Cardiac muscle cell (in vitro differentiated cells and primary cell): ENCODE measurements around the gene HDAC2. TPM values are rescaled to one million over a fixed set of nuclear protein-coding genes. Genes with fewer than 3 reads are reported as not detected.

Experiments used
- DNase-seq, 2 donors: peaks; one replicate each; pipeline versions ENCODE4 v3.0.0 to v3.0.0-alpha.2; 2010 to 2017; ENCODE audit warnings: low read depth in 1 of 2, low spot score in 1 of 2
- H3K27ac ChIP-seq: fragments of 200-600 bp; sonication (generic); 2 replicates; pipeline ENCODE4 v1.5.1; 2016
- H3K27me3 ChIP-seq: fragments of 200-600 bp; sonication (generic); 2 replicates; pipeline ENCODE4 v1.6.0; 2016; ENCODE audit warnings: control low read depth
- H3K36me3 ChIP-seq: fragments of 200-600 bp; sonication (generic); 2 replicates; pipeline ENCODE4 v1.5.1; 2016; ENCODE audit warnings: control low read depth
- H3K4me1 ChIP-seq: fragments of 200-600 bp; sonication (generic); 2 replicates; pipeline ENCODE4 v1.8.1; 2017; ENCODE audit warnings: low read depth, mild to moderate bottlenecking, mixed run types
- H3K4me3 ChIP-seq: fragments of 200-600 bp; sonication (generic); 2 replicates; pipeline ENCODE4 v1.5.1; 2016; ENCODE audit warnings: mild to moderate bottlenecking
- H3K9me3 ChIP-seq: fragments of 200-600 bp; sonication (generic); 2 replicates; pipeline ENCODE4 v1.5.1; 2017; ENCODE audit warnings: low read depth, mild to moderate bottlenecking, control low read depth
- polyA plus RNA-seq: library from polyadenylated mRNA; unstranded; fragments of >200 nt; fragmentation: Nextera tagmentation; extraction: Ambion mirVana; gene quantifications from 2 replicates; pipeline ENCODE4 v1.2.1, GENCODE V29; 2016
- total RNA-seq: library from RNA; depleted of rRNA; stranded (reverse); fragments of >200 nt; gene quantifications from 2 replicates; pipeline ENCODE4 v1.2.3, GENCODE V29; 2016
- TF ChIP-seq, protein P1 (sequence below): IDR thresholded peaks from 2 replicates; pipeline ENCODE4 v1.5.1; 2012; ENCODE audit warnings: low read depth, mild to moderate bottlenecking, low read length

HDAC2 gene
- total and polyA plus RNA-seq, 2 experiments from 2014 or later = 140 to 321 TPM

DNA sequence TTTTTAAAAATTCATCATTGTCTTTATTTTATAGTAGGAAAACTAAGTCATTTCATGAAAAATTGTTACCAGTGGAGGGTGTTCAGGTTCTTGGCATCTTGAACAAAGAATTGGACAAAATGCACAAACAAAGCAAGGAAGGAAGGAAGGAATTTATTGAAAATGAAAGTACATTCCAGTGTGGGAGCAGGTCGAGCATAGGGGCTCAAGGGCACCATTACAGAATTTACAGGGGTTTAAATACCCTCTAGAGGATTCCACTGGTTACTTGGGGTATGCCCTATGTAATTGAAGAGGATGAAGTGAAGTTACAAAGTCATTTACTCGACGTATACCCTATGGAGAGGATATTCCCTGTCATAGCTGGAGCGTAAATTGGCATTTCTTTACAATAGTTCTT, 37.4 kb upstream of the HDAC2 start:
- H3K27me3 ChIP-seq = no peaks in the 10 kb centered on the region
- H3K4me3 ChIP-seq = no peak overlapping the region
- DNase-seq = no peak
- TF ChIP-seq, protein P1, sequence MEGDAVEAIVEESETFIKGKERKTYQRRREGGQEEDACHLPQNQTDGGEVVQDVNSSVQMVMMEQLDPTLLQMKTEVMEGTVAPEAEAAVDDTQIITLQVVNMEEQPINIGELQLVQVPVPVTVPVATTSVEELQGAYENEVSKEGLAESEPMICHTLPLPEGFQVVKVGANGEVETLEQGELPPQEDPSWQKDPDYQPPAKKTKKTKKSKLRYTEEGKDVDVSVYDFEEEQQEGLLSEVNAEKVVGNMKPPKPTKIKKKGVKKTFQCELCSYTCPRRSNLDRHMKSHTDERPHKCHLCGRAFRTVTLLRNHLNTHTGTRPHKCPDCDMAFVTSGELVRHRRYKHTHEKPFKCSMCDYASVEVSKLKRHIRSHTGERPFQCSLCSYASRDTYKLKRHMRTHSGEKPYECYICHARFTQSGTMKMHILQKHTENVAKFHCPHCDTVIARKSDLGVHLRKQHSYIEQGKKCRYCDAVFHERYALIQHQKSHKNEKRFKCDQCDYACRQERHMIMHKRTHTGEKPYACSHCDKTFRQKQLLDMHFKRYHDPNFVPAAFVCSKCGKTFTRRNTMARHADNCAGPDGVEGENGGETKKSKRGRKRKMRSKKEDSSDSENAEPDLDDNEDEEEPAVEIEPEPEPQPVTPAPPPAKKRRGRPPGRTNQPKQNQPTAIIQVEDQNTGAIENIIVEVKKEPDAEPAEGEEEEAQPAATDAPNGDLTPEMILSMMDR = no peak
- H3K27ac ChIP-seq = no peak overlapping the region
- H3K4me1 ChIP-seq = peaks cover 29% of the 10 kb centered on the region
- H3K9me3 ChIP-seq = no peaks in the 10 kb centered on the region
- H3K36me3 ChIP-seq = no peaks in the 10 kb centered on the region

DNA sequence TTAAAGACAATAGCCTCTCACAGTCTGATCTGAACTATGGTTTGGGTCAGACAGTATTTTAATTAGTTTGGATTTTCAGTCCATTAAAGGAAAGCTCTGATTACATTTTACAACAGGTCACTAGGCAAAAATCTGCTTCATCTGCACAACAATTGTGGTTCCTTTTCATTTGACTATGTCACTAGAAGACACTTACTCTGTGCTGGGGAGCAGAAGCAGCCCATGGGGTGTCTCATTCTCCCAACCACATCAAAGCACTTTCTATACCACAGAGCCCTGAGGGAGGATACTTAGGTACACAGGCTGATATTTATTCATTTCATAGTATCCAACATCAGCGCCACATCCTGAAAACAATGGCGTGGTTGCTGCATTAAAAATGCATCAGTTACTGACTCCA, 36.6 kb upstream of the HDAC2 start:
- Histone ChIP-seq H3K27me3 (no peaks in the 10 kb centered on the region), H3K9me3 (no peaks in the 10 kb centered on the region), H3K36me3 (no peaks in the 10 kb centered on the region), H3K4me3 (no peak overlapping the region), H3K27ac (no peak overlapping the region), H3K4me1 (peaks cover 29% of the 10 kb centered on the region)
- TF ChIP-seq, protein P1 = no peak
- no peak for DNase-seq

DNA sequence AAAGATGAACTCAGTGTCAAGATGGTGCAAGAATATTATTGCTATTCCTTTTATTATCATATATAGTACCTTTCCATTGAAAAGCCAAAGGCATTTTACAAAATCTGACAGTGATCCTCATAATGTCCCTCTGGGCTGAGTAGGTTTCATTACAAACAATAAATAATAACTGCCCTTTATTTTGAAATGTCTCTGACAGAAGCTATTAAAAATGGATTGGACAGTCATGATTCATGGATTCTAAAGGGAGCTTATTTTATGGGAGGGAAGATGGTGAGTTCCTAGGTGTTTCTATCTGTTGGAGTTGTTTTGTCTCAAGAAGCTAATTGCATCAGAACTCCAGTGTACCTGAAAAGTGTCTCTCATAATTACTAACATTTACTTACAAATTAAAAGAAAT, 30.4 kb upstream of the HDAC2 start:
- peaks cover 14% of the 10 kb centered on the region for H3K4me1 ChIP-seq
- no peak overlapping the region for H3K27ac ChIP-seq
- no peaks in the 10 kb centered on the region for H3K27me3 ChIP-seq
- H3K4me3 ChIP-seq = no peak overlapping the region
- TF ChIP-seq, protein P1 = no peak
- H3K36me3 ChIP-seq = no peaks in the 10 kb centered on the region
- DNase-seq = no peak
- no peaks in the 10 kb centered on the region for H3K9me3 ChIP-seq

DNA sequence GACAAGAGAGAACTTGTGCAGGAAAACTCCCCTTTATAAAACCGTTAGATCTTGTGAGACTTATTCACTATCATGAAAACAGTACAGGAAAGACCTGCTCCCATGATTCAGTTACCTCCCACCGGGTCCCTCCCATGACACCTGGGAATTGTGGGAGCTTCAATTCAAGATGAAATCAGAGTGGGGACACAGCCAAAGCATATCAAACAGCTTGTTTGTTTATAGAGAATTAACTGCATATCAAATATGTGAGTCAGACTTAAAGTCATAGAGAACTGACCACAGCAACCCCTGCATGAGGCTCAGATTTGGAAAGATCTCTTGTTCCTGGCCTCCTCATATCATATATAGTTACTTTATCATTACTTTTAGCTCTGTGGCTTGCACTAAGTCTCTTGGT, 29.1 kb upstream of the HDAC2 start:
- TF ChIP-seq, protein P1 = no peak
- DNase-seq = no peak
- H3K27ac ChIP-seq = no peak overlapping the region
- H3K27me3 ChIP-seq = no peaks in the 10 kb centered on the region
- no peaks in the 10 kb centered on the region for H3K36me3 ChIP-seq
- H3K4me1 ChIP-seq = peaks cover 23% of the 10 kb centered on the region
- no peak overlapping the region for H3K4me3 ChIP-seq
- H3K9me3 ChIP-seq = no peaks in the 10 kb centered on the region

DNA sequence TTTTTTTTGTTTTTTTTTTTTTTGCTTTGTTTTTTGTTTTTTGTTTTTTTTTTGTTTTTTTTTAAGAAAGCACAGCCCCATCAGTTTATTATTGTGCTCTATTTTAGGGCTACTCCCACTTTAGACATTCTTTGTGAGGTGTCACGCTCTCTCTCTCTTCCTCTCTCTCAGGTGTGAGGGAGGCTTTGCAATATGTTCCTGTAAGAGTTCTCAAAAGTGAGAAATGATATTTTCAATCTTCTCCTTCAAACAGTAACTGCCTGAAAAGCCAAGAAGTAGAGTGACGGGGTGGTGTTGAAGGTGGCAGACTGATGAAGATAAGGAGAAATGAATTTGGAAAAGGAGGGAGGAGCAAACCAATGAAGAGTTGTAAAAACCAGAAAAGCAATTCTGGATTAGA, 28.3 kb upstream of the HDAC2 start:
- no peaks in the 10 kb centered on the region for H3K9me3 ChIP-seq
- H3K27me3 ChIP-seq = no peaks in the 10 kb centered on the region
- H3K4me1 ChIP-seq = peaks cover 24% of the 10 kb centered on the region
- H3K36me3 ChIP-seq = no peaks in the 10 kb centered on the region
- TF ChIP-seq, protein P1 = no peak
- DNase-seq = no peak
- H3K4me3 ChIP-seq = no peak overlapping the region
- no peak overlapping the region for H3K27ac ChIP-seq

DNA sequence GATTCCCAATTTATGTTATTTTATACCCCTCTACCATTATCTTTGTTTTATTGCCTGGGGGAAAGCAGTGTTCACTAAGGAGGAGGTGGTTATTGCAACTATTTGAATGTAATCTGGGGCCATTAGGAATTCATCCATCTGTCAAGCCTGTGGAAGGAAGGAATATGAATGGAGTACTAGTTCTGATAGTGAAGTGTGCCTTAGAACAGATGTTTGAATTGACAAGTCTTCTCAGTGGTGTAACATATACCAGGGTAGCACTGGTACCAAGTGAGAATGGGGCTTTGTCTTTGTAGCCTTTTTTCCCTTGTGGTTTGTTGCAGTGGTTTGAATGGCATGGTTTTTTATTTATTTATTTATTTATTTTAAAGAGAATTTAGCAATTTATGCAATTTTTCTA, 27.9 kb upstream of the HDAC2 start:
- Histone ChIP-seq H3K27ac (no peak overlapping the region), H3K4me3 (no peak overlapping the region), H3K27me3 (no peaks in the 10 kb centered on the region), H3K9me3 (no peaks in the 10 kb centered on the region), H3K36me3 (no peaks in the 10 kb centered on the region), H3K4me1 (peaks cover 24% of the 10 kb centered on the region)
- no peak for DNase-seq
- TF ChIP-seq, protein P1 = no peak
